Mesenchymal stem cell (in vitro differentiated cells and primary cell): ENCODE data around the gene SYT14.
A peak's percentile ranks its signal among the peaks of the same experiment; 100 is the strongest.

ENCODE experiments used
- DNase-seq: peaks from one replicate; pipeline ENCODE4 v3.0.0-alpha.2; 2013
- H2AFZ ChIP-seq: one replicate; pipeline ENCODE4 v1.6.1; 2013; ENCODE audit warnings: low read depth, mild to moderate bottlenecking, control low read depth, inconsistent platforms, low read length, moderate library complexity
- H2AK5ac ChIP-seq: 2 replicates; pipeline ENCODE4 v1.6.1; 2013; ENCODE audit warnings: low read length, moderate library complexity, mild to moderate bottlenecking, inconsistent platforms; ENCODE audit not compliant: severe bottlenecking
- H2BK120ac ChIP-seq: one replicate; pipeline ENCODE4 v1.6.1; 2013; ENCODE audit warnings: low read depth, mild to moderate bottlenecking, inconsistent platforms, low read length, moderate library complexity
- H2BK12ac ChIP-seq, 2 experiments: one replicate each; pipeline ENCODE4 v1.6.1; 2013; ENCODE audit warnings: inconsistent platforms in 2 of 2, low read length in 2 of 2, mild to moderate bottlenecking in 2 of 2, moderate library complexity in 2 of 2, control low read depth in 1 of 2
- H2BK15ac ChIP-seq: one replicate; pipeline ENCODE4 v1.6.1; 2013; ENCODE audit warnings: mild to moderate bottlenecking, low read depth, inconsistent platforms; ENCODE audit not compliant: poor library complexity, severe bottlenecking
- H2BK5ac ChIP-seq: 2 replicates; pipeline ENCODE4 v1.6.1; 2013; ENCODE audit warnings: low read depth, mild to moderate bottlenecking, low read length, control low read depth, inconsistent platforms; ENCODE audit not compliant: poor library complexity, severe bottlenecking
- H3K14ac ChIP-seq, 2 experiments: one replicate each; pipeline ENCODE4 v1.6.1; 2013; ENCODE audit warnings: inconsistent platforms in 2 of 2, low read length in 2 of 2, control low read depth in 1 of 2, mild to moderate bottlenecking in 1 of 2, moderate library complexity in 1 of 2
- H3K18ac ChIP-seq, 2 experiments: one replicate each; pipeline ENCODE4 v1.6.1; 2013; ENCODE audit warnings: inconsistent platforms in 2 of 2, low read length in 2 of 2, control low read depth in 1 of 2, low read depth in 1 of 2, mild to moderate bottlenecking in 1 of 2
- H3K23ac ChIP-seq, 2 experiments: one replicate each; pipeline ENCODE4 v1.6.1; 2013; ENCODE audit warnings: inconsistent platforms in 2 of 2, low read length in 2 of 2, mild to moderate bottlenecking in 2 of 2, moderate library complexity in 2 of 2, control low read depth in 1 of 2
- H3K27ac ChIP-seq: 2 replicates; pipeline ENCODE4 v1.5.1; 2013; ENCODE audit warnings: mild to moderate bottlenecking, moderate library complexity, low read length, control low read depth, inconsistent platforms; ENCODE audit not compliant: poor library complexity, severe bottlenecking
- H3K27me3 ChIP-seq, 2 experiments: 2 replicates each; pipeline versions ENCODE4 v1.6.1 to v1.7.0; 2013; ENCODE audit warnings: low read length in 2 of 2, mild to moderate bottlenecking in 2 of 2, moderate library complexity in 2 of 2, control low read depth in 1 of 2, inconsistent platforms in 1 of 2; ENCODE audit not compliant: control insufficient read depth in 1 of 2, insufficient read depth in 1 of 2
- H3K36me3 ChIP-seq, 2 experiments: 2 replicates each; pipeline versions ENCODE4 v1.6.1 to v1.7.0; 2013; ENCODE audit warnings: low read length in 2 of 2, control low read depth in 1 of 2, inconsistent platforms in 1 of 2, low read depth in 1 of 2, mild to moderate bottlenecking in 1 of 2; ENCODE audit not compliant: insufficient read depth in 2 of 2, control insufficient read depth in 1 of 2
- H3K4ac ChIP-seq, 2 experiments: one replicate each; pipeline ENCODE4 v1.6.1; 2013; ENCODE audit warnings: inconsistent platforms in 2 of 2, low read length in 2 of 2, mild to moderate bottlenecking in 2 of 2, moderate library complexity in 2 of 2, control low read depth in 1 of 2, low read depth in 1 of 2
- H3K4me1 ChIP-seq: 2 replicates; pipeline ENCODE4 v1.6.1; 2013; ENCODE audit warnings: low read depth, low read length, control low read depth; ENCODE audit not compliant: control insufficient read depth, insufficient read depth
- H3K4me2 ChIP-seq: 2 replicates; pipeline ENCODE4 v1.6.1; 2013; ENCODE audit warnings: low read length, mild to moderate bottlenecking, inconsistent platforms; ENCODE audit not compliant: poor library complexity, severe bottlenecking
- H3K4me3 ChIP-seq, 2 experiments: 2 replicates each; pipeline versions ENCODE4 v1.5.1 to v1.7.0; 2013; ENCODE audit warnings: low read length in 2 of 2, mild to moderate bottlenecking in 2 of 2, control low read depth in 1 of 2, low read depth in 1 of 2; ENCODE audit not compliant: insufficient read depth in 1 of 2
- H3K79me1 ChIP-seq: replicated peaks from 2 replicates; pipeline ENCODE4 v1.6.1; 2013; ENCODE audit warnings: mild to moderate bottlenecking, control low read depth, low read length, inconsistent platforms; ENCODE audit not compliant: poor library complexity, severe bottlenecking
- H3K9ac ChIP-seq: 2 replicates; pipeline ENCODE4 v1.7.0; 2013; ENCODE audit warnings: mild to moderate bottlenecking, low read length, moderate library complexity
- H3K9me3 ChIP-seq: 2 replicates; pipeline ENCODE4 v1.7.0; 2013; ENCODE audit warnings: mild to moderate bottlenecking, low read length; ENCODE audit not compliant: control insufficient read depth
- H4K8ac ChIP-seq: one replicate; pipeline ENCODE4 v1.6.1; 2013; ENCODE audit warnings: inconsistent platforms, mild to moderate bottlenecking, low read length, moderate library complexity
- H4K91ac ChIP-seq: one replicate; pipeline ENCODE4 v1.6.1; 2013; ENCODE audit warnings: mild to moderate bottlenecking, low read length, inconsistent platforms
- WGBS: methylation state at CpG from one replicate; pipeline ENCODE4 v1.1.7; 2013; ENCODE audit warnings: mixed read lengths; 5-methylcytosine and 5-hydroxymethylcytosine counted together

The SYT14 gene

GRCh38 chr1:210076620-210077019 is 138.6 kb downstream of the SYT14 start:
- Histone ChIP-seq H2BK15ac (no peak overlapping the region), H2BK12ac (no peak overlapping the region), H2BK120ac (no peak overlapping the region), H2AK5ac (no peak overlapping the region), H3K79me1 (no peaks in the 10 kb centered on the region), H3K4me2 (no peak overlapping the region), H3K14ac (peak overlapping the region in 1 of 2 experiments; percentile 15), H3K4ac (no peak overlapping the region), H3K36me3 (no peaks in the 10 kb centered on the region), H3K9me3 (peaks cover 4% of the 10 kb centered on the region), H2AFZ (no peak overlapping the region), H3K27ac (no peak overlapping the region), H4K8ac (no peak overlapping the region), H4K91ac (no peak overlapping the region), H3K27me3 (no peaks in the 10 kb centered on the region), H3K9ac (no peak overlapping the region), H3K4me1 (no peaks in the 10 kb centered on the region), H3K18ac (no peak overlapping the region), H3K23ac (no peak overlapping the region), H3K4me3 (no peak overlapping the region), H2BK5ac (no peak overlapping the region)
- WGBS, result 64% methylated on average over 2 of the region's 3 CpGs
- no peak for DNase-seq

GRCh38 chr1:210081494-210081893 is 143.5 kb downstream of the SYT14 start:
- no peaks in the 10 kb centered on the region for H3K4me1 ChIP-seq
- H3K14ac ChIP-seq, result no peak overlapping the region
- H4K91ac ChIP-seq, result no peak overlapping the region
- H3K27me3 ChIP-seq, result no peaks in the 10 kb centered on the region
- H2AFZ ChIP-seq, result no peak overlapping the region
- DNase-seq, result no peak
- no peak overlapping the region for H2BK120ac ChIP-seq
- H4K8ac ChIP-seq, result no peak overlapping the region
- H2BK12ac ChIP-seq, result no peak overlapping the region
- no peak overlapping the region for H3K9ac ChIP-seq
- no peak overlapping the region for H2AK5ac ChIP-seq
- no peaks in the 10 kb centered on the region for H3K79me1 ChIP-seq
- H3K23ac ChIP-seq, result no peak overlapping the region
- peaks cover 2% of the 10 kb centered on the region for H3K9me3 ChIP-seq
- no peak overlapping the region for H2BK5ac ChIP-seq
- no peak overlapping the region for H3K27ac ChIP-seq
- H3K4me3 ChIP-seq, result no peak overlapping the region
- H3K36me3 ChIP-seq, result no peaks in the 10 kb centered on the region
- no peak overlapping the region for H3K18ac ChIP-seq
- H3K4me2 ChIP-seq, result no peak overlapping the region
- no peak overlapping the region for H3K4ac ChIP-seq
- H2BK15ac ChIP-seq, result no peak overlapping the region

GRCh38 chr1:210085359-210085758 is 147.3 kb downstream of the SYT14 start:
- no peaks in the 10 kb centered on the region for H3K36me3 ChIP-seq
- no peak overlapping the region for H3K14ac ChIP-seq
- no peaks in the 10 kb centered on the region for H3K27me3 ChIP-seq
- H2AK5ac ChIP-seq, result no peak overlapping the region
- no peak overlapping the region for H3K18ac ChIP-seq
- no peak overlapping the region for H4K8ac ChIP-seq
- no peak overlapping the region for H2BK5ac ChIP-seq
- no peak overlapping the region for H3K27ac ChIP-seq
- H3K79me1 ChIP-seq, result no peaks in the 10 kb centered on the region
- no peak overlapping the region for H2BK120ac ChIP-seq
- no peak overlapping the region for H3K23ac ChIP-seq
- H3K9me3 ChIP-seq, result no peaks in the 10 kb centered on the region
- no peak overlapping the region for H4K91ac ChIP-seq
- WGBS, result no CpG with 5 or more reads among the region's 1 CpG
- H2BK15ac ChIP-seq, result no peak overlapping the region
- no peak overlapping the region for H3K4me2 ChIP-seq
- no peak overlapping the region for H3K9ac ChIP-seq
- no peak for DNase-seq
- peaks cover 1% of the 10 kb centered on the region for H3K4me1 ChIP-seq
- no peak overlapping the region for H2AFZ ChIP-seq
- H2BK12ac ChIP-seq, result no peak overlapping the region
- no peak overlapping the region for H3K4ac ChIP-seq
- no peak overlapping the region for H3K4me3 ChIP-seq

GRCh38 chr1:210087058-210087457 is 149.0 kb downstream of the SYT14 start:
- H4K91ac ChIP-seq, result no peak overlapping the region
- peaks cover 1% of the 10 kb centered on the region for H3K4me1 ChIP-seq
- H3K9ac ChIP-seq, result no peak overlapping the region
- no peak overlapping the region for H2BK120ac ChIP-seq
- no peak overlapping the region for H3K4ac ChIP-seq
- H3K36me3 ChIP-seq, result no peaks in the 10 kb centered on the region
- WGBS, result 81% methylated on average over 6 of the region's 6 CpGs
- no peak overlapping the region for H2BK12ac ChIP-seq
- no peak overlapping the region for H2AK5ac ChIP-seq
- H2BK5ac ChIP-seq, result no peak overlapping the region
- no peak overlapping the region for H2AFZ ChIP-seq
- H2BK15ac ChIP-seq, result no peak overlapping the region
- no peak overlapping the region for H4K8ac ChIP-seq
- no peak overlapping the region for H3K14ac ChIP-seq
- no peaks in the 10 kb centered on the region for H3K27me3 ChIP-seq
- no peak overlapping the region for H3K18ac ChIP-seq
- H3K9me3 ChIP-seq, result no peaks in the 10 kb centered on the region
- H3K79me1 ChIP-seq, result no peaks in the 10 kb centered on the region
- H3K27ac ChIP-seq, result no peak overlapping the region
- H3K4me2 ChIP-seq, result no peak overlapping the region
- no peak overlapping the region for H3K4me3 ChIP-seq
- no peak overlapping the region for H3K23ac ChIP-seq
- no peak for DNase-seq
